Adrenal gland (tissue), 12 donors: ENCODE measurements around the gene NKX6-2. TPM values are rescaled to one million over a fixed set of nuclear protein-coding genes. Genes with fewer than 3 reads are reported as not detected.

Source experiments
- DNase-seq, 7 donors: peaks; one replicate each; pipeline ENCODE4 v3.0.0-alpha.2; 2019 to 2020
- H3K27ac ChIP-seq, 5 donors: fragments of 200-600 bp; sonication (generic) in 4 of 5; 1 replicate in 3 of 5; 2 replicates in 2 of 5; pipeline versions ENCODE4 v1.5.1 to v1.8.0; 2016 to 2020; ENCODE audit warnings: mild to moderate bottlenecking in 1 of 5
- H3K27me3 ChIP-seq: fragments of 200-600 bp; 2 replicates; pipeline ENCODE4 v1.8.0; 2021
- H3K36me3 ChIP-seq, 2 donors: fragments of 200-600 bp; replicated peaks in 1 of 2; 1 replicate in 1 of 2; 2 replicates in 1 of 2; pipeline versions ENCODE4 v1.5.1 to v1.8.0; 2018 to 2022
- H3K4me1 ChIP-seq, 2 donors: fragments of 200-600 bp; replicated peaks in 1 of 2; 1 replicate in 1 of 2; 2 replicates in 1 of 2; pipeline versions ENCODE4 v1.5.1 to v1.8.0; 2018 to 2021
- H3K4me3 ChIP-seq, 4 donors: fragments of 200-600 bp; sonication (generic) in 3 of 4; one replicate each; pipeline ENCODE4 v1.5.1; 2016 to 2018
- H3K9me3 ChIP-seq, 3 donors: fragments of 200-600 bp; sonication (generic) in 1 of 3; replicated peaks in 1 of 3; 1 replicate in 2 of 3; 2 replicates in 1 of 3; pipeline versions ENCODE4 v1.5.1 to v1.8.0; 2016 to 2021
- CTCF ChIP-seq, 6 experiments: fragments of 450-650 bp in 4 of 6; fragments of 200-600 bp in 2 of 6; sonication (generic) in 1 of 6; IDR thresholded peaks; 1 replicate in 5 of 6; 2 replicates in 1 of 6; pipeline versions ENCODE4 v1.5.1 to v1.8.0; 2016 to 2021; ENCODE audit warnings: antibody characterized with exemption in 6 of 6, mild to moderate bottlenecking in 2 of 6, moderate library complexity in 1 of 6
- POLR2A ChIP-seq, 2 donors: fragments of 450-650 bp; IDR thresholded peaks; one replicate each; pipeline ENCODE4 v1.6.1; 2017; ENCODE audit warnings: antibody characterized with exemption in 2 of 2, mild to moderate bottlenecking in 2 of 2, moderate library complexity in 1 of 2
- WGBS, 4 donors: extraction: QIAGEN DNeasy Blood & Tissue Kit in 2 of 4; methylation state at CpG; one replicate each; pipeline versions ENCODE4 v1.1.5 to v1.1.7; 2013 to 2017; 5-methylcytosine and 5-hydroxymethylcytosine counted together
- intact Hi-C, 2 donors: fragments of 100-400 bp; cut with DNase I; formaldehyde crosslinking; loops; one replicate each; pipeline versions ENCODE4 v1.14.1 to v1.15.0; 2022 to 2023
- polyA plus RNA-seq, 3 donors: library from polyadenylated mRNA; stranded (reverse); fragments of 200-250 nt in 2 of 3; fragments of 350-450 nt in 1 of 3; fragmentation: Illumina TruSeq in 1 of 3; extraction: RNeasy Lipid Tissue Mini Kit (QIAGEN cat#74804) in 1 of 3; gene quantifications; one replicate each; pipeline ENCODE4 v1.2.3, GENCODE V29; 2013 to 2014
- total RNA-seq, 9 donors: library from RNA; depleted of rRNA in 4 of 9; stranded (reverse); fragments of >200 nt in 4 of 9; fragments of 120-200 nt in 1 of 9; fragmentation: NEBNext Ultra II Directional in 1 of 9; extraction: Animal tissue kit (Norgen Biotek cat#: 25700) in 1 of 9; gene quantifications; one replicate each; pipeline versions ENCODE4 v1.1.0 to v1.2.4, GENCODE V29; 2013 to 2023
- donor health status: healthy with polysubstance abuse.
- donor health status: Bipolar disorder and iron deficiency.
- donor health status: DM: yes; HTN: yes; CAD: no.
- donor health status: DM: no; HTN: no; CAD: no.
- donor health status: DM: no; HTN: no; CAD: no.
- donor health status: DM: yes; HTN: yes; CAD: no.

NKX6-2 gene
- total and polyA plus RNA-seq, 12 donors, result 0.37 to 0.40 TPM; not detected in 10

DNA sequence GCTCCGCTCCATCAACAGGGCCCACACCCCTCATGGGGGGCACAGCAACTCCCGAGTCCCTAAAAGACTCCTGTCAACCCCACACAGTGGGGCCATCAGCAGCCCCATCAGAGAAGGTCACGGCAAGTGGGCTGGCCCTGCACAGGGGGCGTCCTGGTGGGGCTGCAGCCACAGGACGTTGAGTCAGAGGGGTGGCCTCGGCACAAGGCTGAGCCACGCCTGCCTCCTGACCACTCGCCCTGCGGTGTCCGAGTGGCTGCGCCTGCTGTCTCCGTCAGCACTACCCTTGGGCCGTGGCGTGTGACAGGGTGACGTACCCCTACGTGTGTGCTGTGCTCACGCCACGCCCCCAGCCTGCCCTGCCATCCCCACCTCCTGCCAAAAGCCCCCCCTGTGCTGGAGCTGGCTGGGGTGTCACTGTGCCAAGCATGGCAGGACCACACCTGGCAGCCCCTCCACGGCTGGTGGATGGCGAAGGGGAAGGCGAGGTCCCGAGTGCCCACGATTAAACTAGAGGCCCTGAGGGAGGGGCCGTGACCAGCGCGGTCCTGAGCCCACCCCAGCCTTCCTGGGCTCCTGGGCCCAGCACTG lies 26.0 kb upstream of the NKX6-2 start:
- Histone ChIP-seq H3K27me3 (no peaks in the 10 kb centered on the region), H3K4me3 (no peak overlapping the region), H3K4me1 (no peaks in the 10 kb centered on the region), H3K27ac (no peak overlapping the region), H3K36me3 (no peaks in the 10 kb centered on the region), H3K9me3 (no peaks in the 10 kb centered on the region)
- TF ChIP-seq POLR2A (IDR thresholded peaks at IDR 0.05) (no peak), CTCF (IDR thresholded peaks at IDR 0.05) (no peak)
- intact Hi-C loops, result no loop called here
- 73 to 84% (median 78%) methylated on average over 9 to 26 of the region's 26 CpGs for WGBS, 4 donors
- no peak for DNase-seq

DNA sequence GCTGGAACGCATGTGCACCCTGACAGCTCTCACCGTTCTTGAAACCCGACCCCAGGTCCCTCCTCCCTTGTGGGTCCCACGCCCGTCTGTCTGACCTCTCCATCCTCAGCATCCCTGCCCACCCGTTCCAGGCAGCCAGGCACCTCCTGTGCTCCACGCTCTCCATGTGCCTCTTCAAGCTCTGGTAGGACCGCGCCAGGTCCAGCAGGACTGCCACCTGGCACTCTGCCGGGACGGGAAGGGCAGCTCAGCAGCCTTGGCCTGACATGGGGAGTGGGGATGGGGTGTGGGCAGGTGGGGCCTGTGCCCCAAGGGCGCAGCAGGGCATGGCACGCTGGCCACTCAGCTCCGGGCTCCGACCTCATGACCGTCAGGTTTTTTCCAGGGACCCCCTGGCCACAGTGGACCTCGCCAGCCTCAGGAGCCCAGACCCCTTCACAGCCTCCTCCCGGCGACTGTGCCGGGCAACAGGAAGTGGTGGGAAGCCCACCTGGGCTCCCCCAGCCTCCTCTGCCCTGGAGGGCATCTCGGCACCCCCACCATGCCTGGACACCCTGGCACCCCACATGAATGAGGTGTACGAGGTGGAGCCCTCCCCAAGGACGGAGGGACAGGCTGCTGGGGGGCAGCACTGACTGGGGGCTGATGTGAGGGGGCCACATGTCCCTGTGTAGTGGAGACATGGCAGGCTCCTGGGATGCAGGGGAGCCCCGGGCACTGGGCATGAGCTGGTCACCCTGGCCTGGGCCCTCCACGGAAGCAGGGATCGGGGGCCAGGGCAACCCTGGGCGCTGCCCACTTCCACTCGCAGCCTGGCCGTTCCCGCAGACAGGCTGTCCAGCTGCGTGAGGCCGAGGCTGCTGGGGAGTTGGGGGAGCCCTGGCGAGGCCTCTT lies 25.1 kb upstream of the NKX6-2 start:
- Histone ChIP-seq H3K27me3 (no peaks in the 10 kb centered on the region), H3K4me1 (no peaks in the 10 kb centered on the region), H3K4me3 (no peak overlapping the region), H3K9me3 (no peaks in the 10 kb centered on the region), H3K36me3 (no peaks in the 10 kb centered on the region), H3K27ac (no peak overlapping the region)
- WGBS, 4 donors, result 65 to 75% (median 69%) methylated on average over 21 to 33 of the region's 33 CpGs
- no peak for DNase-seq
- no peak for TF ChIP-seq CTCF (IDR thresholded peaks at IDR 0.05)
- intact Hi-C loops, result no loop called here

DNA sequence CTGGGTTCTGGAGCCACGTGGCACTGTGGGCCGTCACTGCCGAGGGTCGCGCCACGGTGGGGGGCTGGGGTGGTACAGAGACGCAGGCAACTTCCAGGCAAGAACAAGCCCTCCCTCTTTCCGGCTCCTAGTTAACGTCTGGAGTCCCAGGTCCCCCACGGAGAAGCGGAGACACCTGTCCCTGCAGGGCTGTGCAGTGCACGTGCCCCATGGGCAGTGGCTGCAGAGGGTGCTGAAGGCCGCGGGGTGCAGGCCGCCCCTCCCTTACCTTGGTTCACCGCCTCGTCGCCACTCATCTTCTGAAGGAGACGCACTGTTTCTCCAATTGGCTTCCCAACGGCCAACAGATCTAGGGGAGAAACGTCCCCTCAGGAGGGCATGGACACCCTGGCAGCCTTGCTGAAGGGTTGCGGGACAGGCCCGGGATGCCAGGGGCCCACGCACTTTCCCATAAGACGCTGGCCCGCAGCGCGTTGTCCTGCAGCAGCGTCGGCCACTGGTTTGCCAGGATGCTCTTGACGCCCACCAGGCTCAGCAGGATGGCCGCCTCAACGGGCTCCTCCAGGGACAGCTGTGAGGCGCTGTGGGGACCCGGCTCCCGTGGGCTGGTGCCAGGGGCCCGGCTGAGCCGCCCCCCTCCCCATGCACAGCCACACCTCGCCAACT lies 24.3 kb upstream of the NKX6-2 start:
- H3K27me3 ChIP-seq, result no peaks in the 10 kb centered on the region
- no peaks in the 10 kb centered on the region for H3K4me1 ChIP-seq
- no peaks in the 10 kb centered on the region for H3K36me3 ChIP-seq
- WGBS, 4 donors, result 79 to 86% (median 81%) methylated on average over 16 to 39 of the region's 39 CpGs
- TF ChIP-seq CTCF (IDR thresholded peaks at IDR 0.05) (no peak), POLR2A (IDR thresholded peaks at IDR 0.05) (no peak)
- intact Hi-C loops, result no loop called here
- no peak overlapping the region for H3K27ac ChIP-seq
- no peak for DNase-seq
- no peaks in the 10 kb centered on the region for H3K9me3 ChIP-seq
- no peak overlapping the region for H3K4me3 ChIP-seq
